GM12878 (cell line): ENCODE data around the gene PLPP7.

Experiments used
- CHD1 ChIP-seq: IDR thresholded peaks from 2 replicates; pipeline ENCODE4 v1.6.1; 2012; ENCODE audit warnings: low read depth, low read length, improper control_type of control experiment
- EZH2 ChIP-seq: IDR thresholded peaks from 2 replicates; pipeline ENCODE4 v1.6.1; 2012; ENCODE audit warnings: low read depth, mild to moderate bottlenecking, control low read depth, inconsistent platforms, low read length, borderline replicate concordance; ENCODE audit not compliant: control insufficient read depth
- HDGF ChIP-seq: fragments of 450-650 bp; IDR thresholded peaks from 2 replicates; pipeline ENCODE4 v1.6.1; 2016; ENCODE audit warnings: antibody characterized with exemption
- IKZF2 ChIP-seq, 2 experiments: fragments of 450-650 bp; IDR thresholded peaks; 2 replicates each; pipeline ENCODE4 v1.6.1; 2017; ENCODE audit warnings: mild to moderate bottlenecking in 2 of 2, moderate library complexity in 2 of 2
- MXI1 ChIP-seq: fragments of 150-350 bp; IDR thresholded peaks from 2 replicates; pipeline ENCODE4 v1.6.1; 2011; ENCODE audit warnings: low read depth, mild to moderate bottlenecking, inconsistent platforms, low read length, improper control_type of control experiment
- NFIC ChIP-seq: IDR thresholded peaks from 2 replicates; pipeline ENCODE4 v1.6.1; 2012; ENCODE audit warnings: low read depth, mild to moderate bottlenecking, inconsistent platforms, low read length, moderate library complexity
- NFYA ChIP-seq: IDR thresholded peaks from 2 replicates; pipeline ENCODE4 v1.6.1; 2011; ENCODE audit warnings: low read depth, mild to moderate bottlenecking, low read length, improper control_type of control experiment, borderline replicate concordance
- PAX8 ChIP-seq: fragments of 450-650 bp; IDR thresholded peaks from 2 replicates; pipeline ENCODE4 v1.6.1; 2017; ENCODE audit warnings: mild to moderate bottlenecking, moderate library complexity
- TARDBP ChIP-seq: IDR thresholded peaks from 2 replicates; pipeline ENCODE4 v1.6.1; 2016; ENCODE audit warnings: borderline replicate concordance
- TF ChIP-seq, protein P1 (sequence below), 3 experiments: IDR thresholded peaks in 2 of 3; conservative IDR thresholded peaks in 1 of 3; 2 replicates each; pipeline ENCODE4 v1.5.1; 2011; ENCODE audit warnings: low read depth in 3 of 3, low read length in 3 of 3, mild to moderate bottlenecking in 3 of 3, control low read depth in 2 of 3, moderate library complexity in 2 of 3, inconsistent platforms in 1 of 3, mixed read lengths in 1 of 3; ENCODE audit not compliant: control insufficient read depth in 2 of 3, insufficient read depth in 1 of 3; ENCODE audit errors: extremely low read depth in 1 of 3
- TF ChIP-seq, protein P2 (sequence below): fragments of 450-650 bp; IDR thresholded peaks from 2 replicates; pipeline ENCODE4 v1.6.1; 2016; ENCODE audit warnings: mild to moderate bottlenecking

DNA sequence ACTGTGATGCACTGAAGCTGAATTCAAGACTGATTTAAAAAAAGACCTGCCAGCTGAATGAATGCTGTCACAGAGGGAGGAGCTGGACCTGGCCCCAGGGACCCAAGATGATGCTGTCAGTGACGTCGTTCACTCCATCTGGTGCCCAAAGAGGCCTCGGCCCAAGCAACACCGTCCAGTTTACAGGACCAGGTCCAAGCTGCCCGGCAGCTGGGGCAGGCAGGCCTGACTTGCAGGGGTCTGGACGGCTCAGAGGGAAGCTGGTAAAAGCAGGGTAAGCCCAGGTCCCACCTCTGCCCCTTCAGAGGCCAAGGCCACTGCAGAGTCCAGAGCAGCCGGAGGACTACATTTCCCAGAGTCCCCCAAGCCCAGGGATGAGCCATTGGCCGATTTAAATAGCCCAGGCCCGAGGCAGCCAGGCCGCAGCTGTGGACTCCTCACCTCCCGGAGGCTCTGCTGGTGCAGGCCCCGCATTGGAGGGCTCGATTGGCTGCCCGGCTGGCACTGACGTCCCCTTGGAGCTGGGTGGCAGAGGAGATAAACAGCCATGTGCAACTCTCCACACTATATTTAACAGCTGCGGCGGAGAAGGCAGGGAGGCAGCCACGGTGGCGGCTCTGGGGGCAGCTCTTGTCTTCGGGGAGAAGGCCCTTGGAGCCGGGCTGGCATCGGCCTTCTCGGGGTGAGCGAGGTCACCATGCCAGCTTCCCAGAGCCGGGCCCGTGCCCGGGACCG lies at the start of gene PLPP7:
- TF ChIP-seq CHD1 (no peak), IKZF2 (IDR thresholded peaks at IDR 0.05) (no peak), MXI1 (no peak), TARDBP (no peak), PAX8 (no peak), HDGF (no peak), EZH2 (no peak), NFIC (no peak), NFYA (no peak)
- TF ChIP-seq, protein P1, sequence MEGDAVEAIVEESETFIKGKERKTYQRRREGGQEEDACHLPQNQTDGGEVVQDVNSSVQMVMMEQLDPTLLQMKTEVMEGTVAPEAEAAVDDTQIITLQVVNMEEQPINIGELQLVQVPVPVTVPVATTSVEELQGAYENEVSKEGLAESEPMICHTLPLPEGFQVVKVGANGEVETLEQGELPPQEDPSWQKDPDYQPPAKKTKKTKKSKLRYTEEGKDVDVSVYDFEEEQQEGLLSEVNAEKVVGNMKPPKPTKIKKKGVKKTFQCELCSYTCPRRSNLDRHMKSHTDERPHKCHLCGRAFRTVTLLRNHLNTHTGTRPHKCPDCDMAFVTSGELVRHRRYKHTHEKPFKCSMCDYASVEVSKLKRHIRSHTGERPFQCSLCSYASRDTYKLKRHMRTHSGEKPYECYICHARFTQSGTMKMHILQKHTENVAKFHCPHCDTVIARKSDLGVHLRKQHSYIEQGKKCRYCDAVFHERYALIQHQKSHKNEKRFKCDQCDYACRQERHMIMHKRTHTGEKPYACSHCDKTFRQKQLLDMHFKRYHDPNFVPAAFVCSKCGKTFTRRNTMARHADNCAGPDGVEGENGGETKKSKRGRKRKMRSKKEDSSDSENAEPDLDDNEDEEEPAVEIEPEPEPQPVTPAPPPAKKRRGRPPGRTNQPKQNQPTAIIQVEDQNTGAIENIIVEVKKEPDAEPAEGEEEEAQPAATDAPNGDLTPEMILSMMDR (IDR thresholded peaks at IDR 0.05 in 2 of 3, conservative IDR thresholded peaks at IDR 0.05 in 1 of 3; ENCODE audit: control insufficient read depth in 2 of 3, extremely low read depth in 1 of 3, insufficient read depth in 1 of 3, low read depth in 3 of 3, low read length in 3 of 3), result no peak
- TF ChIP-seq, protein P2, sequence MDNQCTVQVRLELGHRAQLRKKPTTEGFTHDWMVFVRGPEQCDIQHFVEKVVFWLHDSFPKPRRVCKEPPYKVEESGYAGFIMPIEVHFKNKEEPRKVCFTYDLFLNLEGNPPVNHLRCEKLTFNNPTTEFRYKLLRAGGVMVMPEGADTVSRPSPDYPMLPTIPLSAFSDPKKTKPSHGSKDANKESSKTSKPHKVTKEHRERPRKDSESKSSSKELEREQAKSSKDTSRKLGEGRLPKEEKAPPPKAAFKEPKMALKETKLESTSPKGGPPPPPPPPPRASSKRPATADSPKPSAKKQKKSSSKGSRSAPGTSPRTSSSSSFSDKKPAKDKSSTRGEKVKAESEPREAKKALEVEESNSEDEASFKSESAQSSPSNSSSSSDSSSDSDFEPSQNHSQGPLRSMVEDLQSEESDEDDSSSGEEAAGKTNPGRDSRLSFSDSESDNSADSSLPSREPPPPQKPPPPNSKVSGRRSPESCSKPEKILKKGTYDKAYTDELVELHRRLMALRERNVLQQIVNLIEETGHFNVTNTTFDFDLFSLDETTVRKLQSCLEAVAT, result no peak
